ENCODE data around the gene OR5K4.

DNA sequence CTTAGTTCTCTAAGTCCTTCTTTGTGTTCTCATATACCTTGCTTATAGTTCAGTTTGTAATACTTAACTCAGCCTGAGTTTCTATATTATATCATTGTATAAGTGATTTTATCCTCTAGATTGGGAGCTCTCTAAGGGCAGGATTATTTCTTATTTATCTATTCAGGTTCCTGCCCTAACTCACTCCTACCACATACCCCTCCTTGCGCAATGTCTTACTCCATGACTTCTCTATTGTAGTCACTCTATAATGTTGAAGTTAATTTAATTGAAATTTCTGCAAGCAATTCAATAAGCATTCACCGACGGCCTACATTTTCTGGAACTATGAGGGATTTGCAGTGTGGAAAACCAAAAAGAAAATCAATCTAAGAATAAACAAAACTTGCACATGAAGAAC, 3.6 kb upstream of the OR5K4 start:
- TF ChIP-seq, protein P1, sequence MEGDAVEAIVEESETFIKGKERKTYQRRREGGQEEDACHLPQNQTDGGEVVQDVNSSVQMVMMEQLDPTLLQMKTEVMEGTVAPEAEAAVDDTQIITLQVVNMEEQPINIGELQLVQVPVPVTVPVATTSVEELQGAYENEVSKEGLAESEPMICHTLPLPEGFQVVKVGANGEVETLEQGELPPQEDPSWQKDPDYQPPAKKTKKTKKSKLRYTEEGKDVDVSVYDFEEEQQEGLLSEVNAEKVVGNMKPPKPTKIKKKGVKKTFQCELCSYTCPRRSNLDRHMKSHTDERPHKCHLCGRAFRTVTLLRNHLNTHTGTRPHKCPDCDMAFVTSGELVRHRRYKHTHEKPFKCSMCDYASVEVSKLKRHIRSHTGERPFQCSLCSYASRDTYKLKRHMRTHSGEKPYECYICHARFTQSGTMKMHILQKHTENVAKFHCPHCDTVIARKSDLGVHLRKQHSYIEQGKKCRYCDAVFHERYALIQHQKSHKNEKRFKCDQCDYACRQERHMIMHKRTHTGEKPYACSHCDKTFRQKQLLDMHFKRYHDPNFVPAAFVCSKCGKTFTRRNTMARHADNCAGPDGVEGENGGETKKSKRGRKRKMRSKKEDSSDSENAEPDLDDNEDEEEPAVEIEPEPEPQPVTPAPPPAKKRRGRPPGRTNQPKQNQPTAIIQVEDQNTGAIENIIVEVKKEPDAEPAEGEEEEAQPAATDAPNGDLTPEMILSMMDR (IDR thresholded peaks at IDR 0.05): no peak
- no peak for TF ChIP-seq ZFX (IDR thresholded peaks at IDR 0.05; ENCODE audit: borderline replicate concordance)
